ENCODE results near the gene ITSN2.
"Not testable (repeated sequence)": the region's sequence is repeated elsewhere in the genome, so short reads cannot be mapped to it uniquely, and the experiment has no call there.

ITSN2 gene

DNA sequence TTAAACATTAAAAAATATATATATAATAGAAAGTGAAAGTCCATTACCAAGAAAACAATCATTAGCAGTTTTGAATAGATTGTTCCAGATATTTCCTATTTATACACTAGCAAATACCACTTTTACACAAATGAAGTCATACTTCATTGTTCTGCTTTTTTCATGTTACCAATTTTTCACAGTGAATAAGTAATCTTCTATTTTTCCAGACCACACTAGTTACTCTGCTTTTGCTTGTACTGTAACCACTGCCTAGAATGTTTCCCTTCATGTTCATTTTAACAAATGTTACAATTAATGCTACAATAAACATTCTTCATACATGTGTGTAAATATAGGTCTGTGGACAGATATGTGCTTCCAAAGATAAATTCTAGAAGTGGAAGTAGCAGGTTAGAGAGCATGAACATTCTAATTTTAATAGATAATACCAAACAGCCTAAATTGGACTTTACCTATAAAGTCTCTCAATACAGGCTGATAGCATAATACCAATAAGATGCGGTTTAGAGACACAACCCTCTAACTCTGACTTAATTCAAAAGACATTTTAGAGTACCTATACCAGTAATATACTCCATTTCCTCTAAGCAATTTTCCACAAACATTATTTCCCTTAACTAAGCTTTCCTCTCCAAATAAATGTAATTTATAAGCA, 17.0 kb downstream of the ITSN2 start:
- no peak for DNase-seq (ENCODE audit: low read depth)
- TF ChIP-seq CTCF (conservative IDR thresholded peaks at IDR 0.05; ENCODE audit: low read depth, low read length) = no peak
- no peak overlapping the region for H3K4me3 ChIP-seq (ENCODE audit: low read depth, low read length)

- no peak for TF ChIP-seq CTCF (conservative IDR thresholded peaks at IDR 0.05; ENCODE audit: low read depth, low read length)
- peak; percentile 38 for DNase-seq (ENCODE audit: low read depth)
- H3K4me3 ChIP-seq (ENCODE audit: low read depth, low read length) = no peak overlapping the region
Measured at GRCh38 chr2:24342110-24342910, 18.0 kb downstream of the ITSN2 start.

DNA sequence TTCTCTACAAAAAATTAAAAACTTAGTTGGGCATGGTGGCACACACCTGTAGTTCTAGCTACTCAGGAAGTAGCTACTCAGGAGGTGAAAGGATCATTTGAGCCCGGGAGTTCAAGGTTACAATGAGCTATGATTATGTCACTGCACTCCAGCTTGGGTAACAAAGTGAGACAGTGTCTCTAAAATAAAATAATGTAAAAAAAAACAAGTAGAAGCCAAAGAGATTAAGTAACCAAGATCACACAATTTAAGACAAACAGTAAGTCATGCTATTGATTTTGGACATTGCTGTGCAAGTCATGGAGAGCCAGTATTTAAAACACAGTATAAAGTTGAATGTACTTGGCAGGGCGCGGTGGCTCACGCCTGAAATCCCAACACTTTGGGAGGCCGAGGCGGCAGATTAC, 20.5 kb downstream of the ITSN2 start:
- TF ChIP-seq CTCF (conservative IDR thresholded peaks at IDR 0.05; ENCODE audit: low read depth, low read length) = no peak

DNA sequence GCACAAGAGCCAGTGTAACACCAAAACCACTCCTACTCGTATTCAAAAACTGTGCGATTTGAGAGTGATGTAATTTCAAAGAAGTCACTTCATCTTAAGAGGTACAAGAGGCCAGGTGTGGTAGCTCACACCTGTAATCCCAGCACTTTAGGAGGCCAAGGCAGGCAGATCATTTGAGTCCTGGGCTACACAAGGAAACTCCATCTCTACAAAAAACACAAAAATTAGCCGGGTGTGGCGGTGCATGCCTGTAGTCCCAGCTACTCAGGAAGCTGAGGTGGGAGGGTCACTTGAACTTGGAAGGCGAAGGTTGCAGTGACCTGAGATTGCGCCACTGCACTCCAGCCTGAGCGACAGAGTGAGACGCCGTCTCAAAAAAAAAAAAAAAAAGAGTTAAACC, 21.2 kb downstream of the ITSN2 start:
- DNase-seq (ENCODE audit: low read depth); H3K4me3 ChIP-seq (ENCODE audit: low read depth, low read length): not testable (repeated sequence)

More for the DNA sequence above, 20.5 kb downstream of the ITSN2 start:
- no peak for DNase-seq (ENCODE audit: low read depth)
- no peak overlapping the region for H3K4me3 ChIP-seq (ENCODE audit: low read depth, low read length)

- TF ChIP-seq CTCF (conservative IDR thresholded peaks at IDR 0.05; ENCODE audit: low read depth, low read length) = no peak
- DNase-seq (ENCODE audit: low read depth) = no peak
- no peak overlapping the region for H3K4me3 ChIP-seq (ENCODE audit: low read depth, low read length)
Measured at GRCh38 chr2:24337890-24338289, 22.4 kb downstream of the ITSN2 start.

DNA sequence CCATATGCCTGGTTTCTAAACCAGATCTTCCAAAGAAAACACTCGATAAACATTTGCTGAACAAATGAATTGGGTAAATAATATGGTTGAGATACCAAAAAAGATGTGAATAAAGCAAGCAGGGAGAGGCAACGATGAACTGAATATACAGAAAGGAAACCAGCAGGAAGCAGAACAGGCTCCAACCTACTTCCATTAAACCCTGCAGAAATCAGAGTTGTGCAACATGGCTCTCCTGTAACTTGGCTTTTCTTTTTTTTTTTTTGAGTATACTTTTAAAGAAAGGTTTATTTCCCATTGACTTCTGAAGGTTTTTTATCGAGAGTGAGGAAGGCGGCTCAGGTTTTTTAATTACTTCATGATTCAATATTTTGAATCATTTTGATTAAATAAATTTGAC, 23.5 kb downstream of the ITSN2 start:
- DNase-seq (ENCODE audit: low read depth) = no peak
- no peak for TF ChIP-seq CTCF (conservative IDR thresholded peaks at IDR 0.05; ENCODE audit: low read depth, low read length)
- no peak overlapping the region for H3K4me3 ChIP-seq (ENCODE audit: low read depth, low read length)

GRCh38 chr2:24334245-24334633, 26.1 kb downstream of the ITSN2 start:
- H3K4me3 ChIP-seq (ENCODE audit: low read depth, low read length) = no peak overlapping the region
- peak; percentile 37 for DNase-seq (ENCODE audit: low read depth)
- TF ChIP-seq CTCF (conservative IDR thresholded peaks at IDR 0.05; ENCODE audit: low read depth, low read length) = no peak
